DMS53 treated with DMSO at 0.1 percent for 48 hours (cell line): ENCODE results near the gene ELMO2.

Experiments used
- DNase-seq: peaks from one replicate; lab custom pipeline; 2025; ENCODE audit not compliant: unreplicated experiment; lab: John Stamatoyannopoulos, UW

The ELMO2 gene

GRCh38 chr20:46368902-46369268, 37.5 kb downstream of the ELMO2 start:
- no peak for DNase-seq

- DNase-seq, result peak; percentile 67
Measured at GRCh38 chr20:46367967-46368901, 38.2 kb downstream of the ELMO2 start.

GRCh38 chr20:46367234-46367633, 39.2 kb downstream of the ELMO2 start:
- no peak for DNase-seq

GRCh38 chr20:46366826-46367225, 39.6 kb downstream of the ELMO2 start:
- DNase-seq, result no peak

GRCh38 chr20:46365487-46366220, 40.8 kb downstream of the ELMO2 start:
- DNase-seq, result no peak

- no peak for DNase-seq
Measured at GRCh38 chr20:46364670-46365486, 41.5 kb downstream of the ELMO2 start.

GRCh38 chr20:46363874-46364669, 42.3 kb downstream of the ELMO2 start:
- DNase-seq, result peak; percentile 82

- no peak for DNase-seq
Measured at GRCh38 chr20:46362921-46363867, 43.2 kb downstream of the ELMO2 start.

- DNase-seq, result no peak
Measured at GRCh38 chr20:46361811-46362210, 44.6 kb downstream of the ELMO2 start.

GRCh38 chr20:46361381-46361780, 45.0 kb downstream of the ELMO2 start:
- DNase-seq, result no peak

GRCh38 chr20:46359233-46359751, 47.1 kb downstream of the ELMO2 start:
- DNase-seq, result no peak

- no peak for DNase-seq
Measured at GRCh38 chr20:46358346-46359058, 47.9 kb downstream of the ELMO2 start.

GRCh38 chr20:46357030-46357514, 49.3 kb downstream of the ELMO2 start:
- no peak for DNase-seq

- DNase-seq, result no peak
Measured at GRCh38 chr20:46356195-46357029, 50.0 kb downstream of the ELMO2 start.

GRCh38 chr20:46355778-46356177, 50.6 kb downstream of the ELMO2 start:
- no peak for DNase-seq

GRCh38 chr20:46354920-46355654, 51.3 kb downstream of the ELMO2 start:
- no peak for DNase-seq

- no peak for DNase-seq
Measured at GRCh38 chr20:46354207-46354555, 52.2 kb downstream of the ELMO2 start.
